CD4-positive, alpha-beta T cell treated with Interleukin-15 for 1 hour (primary cell): ENCODE data around the gene ARHGEF26.

ENCODE experiments used
- DNase-seq: peaks from one replicate; pipeline ENCODE4 v3.0.0-alpha.2; 2020

ARHGEF26 gene

GRCh38 chr3:154115332-154115731 lies 5.9 kb upstream of the ARHGEF26 start:
- no peak for DNase-seq

- no peak for DNase-seq
Observed at GRCh38 chr3:154119951-154120350, 1.2 kb upstream of the ARHGEF26 start.

- no peak for DNase-seq
Observed at GRCh38 chr3:154121701-154122551, 736 bp downstream of the ARHGEF26 start.

- DNase-seq = no peak
Observed at GRCh38 chr3:154122552-154122911, 1.3 kb downstream of the ARHGEF26 start.

GRCh38 chr3:154122912-154123559 lies 1.8 kb downstream of the ARHGEF26 start:
- DNase-seq = no peak

- no peak for DNase-seq
Observed at GRCh38 chr3:154123906-154124305, 2.7 kb downstream of the ARHGEF26 start.

- no peak for DNase-seq
Observed at GRCh38 chr3:154125378-154126030, 4.3 kb downstream of the ARHGEF26 start.

- no peak for DNase-seq
Observed at GRCh38 chr3:154126651-154127050, 5.5 kb downstream of the ARHGEF26 start.

- DNase-seq = no peak
Observed at GRCh38 chr3:154129625-154130024, 8.4 kb downstream of the ARHGEF26 start.

GRCh38 chr3:154130540-154130939 lies 9.3 kb downstream of the ARHGEF26 start:
- DNase-seq = no peak

- no peak for DNase-seq
Observed at GRCh38 chr3:154131830-154132229, 10.6 kb downstream of the ARHGEF26 start.

GRCh38 chr3:154132777-154133375 lies 11.7 kb downstream of the ARHGEF26 start:
- no peak for DNase-seq

- DNase-seq = no peak
Observed at GRCh38 chr3:154135511-154136173, 14.5 kb downstream of the ARHGEF26 start.

GRCh38 chr3:154137036-154137435 lies 15.8 kb downstream of the ARHGEF26 start:
- no peak for DNase-seq

- no peak for DNase-seq
Observed at GRCh38 chr3:154139996-154140436, 18.8 kb downstream of the ARHGEF26 start.

GRCh38 chr3:154142608-154143007 lies 21.4 kb downstream of the ARHGEF26 start:
- no peak for DNase-seq

- no peak for DNase-seq
Observed at GRCh38 chr3:154143873-154144272, 22.7 kb downstream of the ARHGEF26 start.

GRCh38 chr3:154144825-154145465 lies 23.8 kb downstream of the ARHGEF26 start:
- no peak for DNase-seq

- DNase-seq = no peak
Observed at GRCh38 chr3:154148541-154148940, 27.4 kb downstream of the ARHGEF26 start.

GRCh38 chr3:154149286-154149685 lies 28.1 kb downstream of the ARHGEF26 start:
- no peak for DNase-seq

GRCh38 chr3:154151969-154152368 lies 30.8 kb downstream of the ARHGEF26 start:
- DNase-seq = no peak

GRCh38 chr3:154152741-154153140 lies 31.6 kb downstream of the ARHGEF26 start:
- DNase-seq = no peak
